CD4-positive, alpha-beta T cell (primary cell): Measurements from ENCODE around the gene RBM46. TPM values are rescaled to one million over a fixed set of nuclear protein-coding genes. Genes with fewer than 3 reads are reported as not detected.

ENCODE experiments used
- ATAC-seq: fragments of 200-7000 bp; cut with Tn5 transposase; one replicate; pipeline ENCODE4 v1.10.0; 2022; ENCODE audit warnings: mild to moderate bottlenecking; ENCODE audit not compliant: poor library complexity
- CTCF ChIA-PET: fragments of 350-600 bp; sonication (Branson Sonifier 250); formaldehyde crosslinking; loops from one replicate; lab custom pipeline; 2021; ENCODE audit warnings: antibody characterized with exemption, inconsistent platforms; lab: Charles Lee
- POLR2A ChIA-PET: fragments of 350-600 bp; sonication (Branson Sonifier 250); formaldehyde crosslinking; loops from one replicate; lab custom pipeline; 2021; ENCODE audit warnings: antibody characterized with exemption, inconsistent platforms; lab: Charles Lee
- DNase-seq, 14 experiments: peaks; one replicate each; pipeline ENCODE4 v3.0.0-alpha.2; 2013 to 2020; ENCODE audit warnings: mixed read lengths in 2 of 14
- H3K27ac ChIP-seq, 2 donors: one replicate each; pipeline versions ENCODE4 v1.5.1 to v1.7.0; 2013; ENCODE audit warnings: low read length in 2 of 2, low read depth in 1 of 2, mild to moderate bottlenecking in 1 of 2
- H3K27me3 ChIP-seq, 2 experiments: 1 replicate in 1 of 2; 2 replicates in 1 of 2; pipeline versions ENCODE4 v1.6.1 to v1.7.0; 2013; ENCODE audit warnings: low read length in 2 of 2, control low read depth in 1 of 2, mild to moderate bottlenecking in 1 of 2, moderate library complexity in 1 of 2; ENCODE audit not compliant: insufficient read depth in 2 of 2, control insufficient read depth in 1 of 2
- H3K36me3 ChIP-seq: one replicate; pipeline ENCODE4 v1.6.1; 2013; ENCODE audit warnings: low read length, control low read depth; ENCODE audit not compliant: insufficient read depth
- H3K4me1 ChIP-seq: one replicate; pipeline ENCODE4 v1.6.1; 2013; ENCODE audit warnings: low read length, control low read depth; ENCODE audit not compliant: insufficient read depth
- H3K4me3 ChIP-seq: one replicate; pipeline ENCODE4 v1.5.1; 2013; ENCODE audit warnings: mild to moderate bottlenecking, low read length, moderate library complexity
- H3K9me3 ChIP-seq, 2 experiments: 1 replicate in 1 of 2; 2 replicates in 1 of 2; pipeline versions ENCODE4 v1.6.1 to v1.7.0; 2013; ENCODE audit warnings: low read length in 2 of 2, mild to moderate bottlenecking in 2 of 2, control low read depth in 1 of 2, moderate library complexity in 1 of 2; ENCODE audit not compliant: control insufficient read depth in 1 of 2, insufficient read depth in 1 of 2
- H3K27ac Mint-ChIP-seq: one replicate; pipeline ENCODE4 v1.8.0; 2020; ENCODE audit warnings: mixed read lengths
- H3K27me3 Mint-ChIP-seq: one replicate; pipeline ENCODE4 v1.8.0; 2021; ENCODE audit warnings: mixed read lengths
- H3K36me3 Mint-ChIP-seq: one replicate; pipeline ENCODE4 v1.8.0; 2021; ENCODE audit warnings: low read depth, mixed read lengths
- H3K4me1 Mint-ChIP-seq: one replicate; pipeline ENCODE4 v1.8.0; 2021; ENCODE audit warnings: low read depth, mixed read lengths
- H3K4me3 Mint-ChIP-seq: one replicate; pipeline ENCODE4 v1.8.0; 2020; ENCODE audit warnings: mild to moderate bottlenecking, mixed read lengths
- H3K9me3 Mint-ChIP-seq: one replicate; pipeline ENCODE4 v1.8.0; 2020; ENCODE audit warnings: mixed read lengths
- CTCF ChIP-seq: fragments of 200-600 bp; IDR thresholded peaks from one replicate; pipeline ENCODE4 v1.8.0; 2022; ENCODE audit warnings: antibody characterized with exemption, mild to moderate bottlenecking
- intact Hi-C, 2 experiments: fragments of 100-400 bp; cut with DNase I in 1 of 2; cut with micrococcal nuclease in 1 of 2; formaldehyde crosslinking; loops; one replicate each; pipeline versions ENCODE4 v1.15.1 to v1.9.0; 2023 to 2025; cut with DNase I, micrococcal nuclease
- total RNA-seq, 174 experiments: library from RNA in 2 of 174; stranded (reverse) in 2 of 174; gene quantifications; one replicate each; pipeline ENCODE4 v1.2.3 and lab custom pipeline; 2021 to 2026

RBM46 gene
- total RNA-seq, 2 experiments from 2014 or later, result not detected

GRCh38 chr4:154838155-154838554, 57.1 kb downstream of the RBM46 start:
- Histone ChIP-seq H3K4me3 (no peak overlapping the region), H3K9me3 (peaks cover 0 to 8% of the 10 kb centered on the region in 2 experiments), H3K36me3 (no peaks in the 10 kb centered on the region), H3K27ac (no peak overlapping the region), H3K27me3 (peaks cover 0 to 4% of the 10 kb centered on the region in 2 experiments), H3K4me1 (no peaks in the 10 kb centered on the region)
- intact Hi-C loops, result no loop called here
- H3K9me3 Mint-ChIP-seq, result peaks cover 6% of the 10 kb centered on the region
- no peaks in the 10 kb centered on the region for H3K4me1 Mint-ChIP-seq
- POLR2A ChIA-PET, result no interaction called here
- H3K36me3 Mint-ChIP-seq, result no peaks in the 10 kb centered on the region
- no peak overlapping the region for H3K27ac Mint-ChIP-seq
- no peak for TF ChIP-seq CTCF
- no peak overlapping the region for H3K4me3 Mint-ChIP-seq
- no peaks in the 10 kb centered on the region for H3K27me3 Mint-ChIP-seq
- DNase-seq (no peak), ATAC-seq (no peak)
- CTCF ChIA-PET, result no interaction called here

- CTCF ChIA-PET, result no interaction called here
- H3K4me3 Mint-ChIP-seq, result no peak overlapping the region
- H3K9me3 ChIP-seq, result peaks cover 0 to 8% of the 10 kb centered on the region in 2 experiments
- H3K27ac Mint-ChIP-seq, result no peak overlapping the region
- intact Hi-C loops, result no loop called here
- H3K4me1 ChIP-seq, result no peaks in the 10 kb centered on the region
- H3K9me3 Mint-ChIP-seq, result peaks cover 6% of the 10 kb centered on the region
- no peak overlapping the region for H3K4me3 ChIP-seq
- POLR2A ChIA-PET, result no interaction called here
- H3K36me3 ChIP-seq, result no peaks in the 10 kb centered on the region
- H3K4me1 Mint-ChIP-seq, result no peaks in the 10 kb centered on the region
- DNase-seq (no peak), ATAC-seq (no peak)
- no peak overlapping the region for H3K27ac ChIP-seq
- peaks cover 0 to 4% of the 10 kb centered on the region in 2 experiments for H3K27me3 ChIP-seq
- no peaks in the 10 kb centered on the region for H3K36me3 Mint-ChIP-seq
- H3K27me3 Mint-ChIP-seq, result no peaks in the 10 kb centered on the region
- no peak for TF ChIP-seq CTCF
These were observed 57.6 kb downstream of the RBM46 start for GRCh38 chr4:154838694-154839093.

GRCh38 chr4:154854362-154854761, 73.3 kb downstream of the RBM46 start:
- CTCF ChIA-PET, result no interaction called here
- DNase-seq (no peak), ATAC-seq (no peak)
- no peak overlapping the region for H3K4me3 ChIP-seq
- H3K27ac ChIP-seq, result no peak overlapping the region
- H3K36me3 ChIP-seq, result no peaks in the 10 kb centered on the region
- no peaks in the 10 kb centered on the region for H3K36me3 Mint-ChIP-seq
- no peaks in the 10 kb centered on the region for H3K9me3 Mint-ChIP-seq
- TF ChIP-seq CTCF, result no peak
- H3K4me3 Mint-ChIP-seq, result no peak overlapping the region
- intact Hi-C loops, result no loop called here
- H3K27me3 Mint-ChIP-seq, result peaks cover 17% of the 10 kb centered on the region
- POLR2A ChIA-PET, result no interaction called here
- H3K9me3 ChIP-seq, result no peaks in the 10 kb centered on the region
- no peaks in the 10 kb centered on the region for H3K4me1 Mint-ChIP-seq
- H3K27me3 ChIP-seq, result no peaks in the 10 kb centered on the region
- H3K4me1 ChIP-seq, result no peaks in the 10 kb centered on the region
- H3K27ac Mint-ChIP-seq, result no peak overlapping the region
